HepG2 (cell line): ENCODE measurements around the gene PRPF38A. TPM values are rescaled to one million over a fixed set of nuclear protein-coding genes. Genes with fewer than 3 reads are reported as not detected.

ENCODE experiments used
- AGO1 ChIP-seq: fragments of 200-400 bp; formaldehyde crosslinking; IDR thresholded peaks from 2 replicates; pipeline ENCODE4 v1.6.1; 2017; ENCODE audit warnings: mild to moderate bottlenecking, low read depth, low read length, moderate library complexity; ENCODE audit not compliant: poor library complexity, severe bottlenecking
- CREB1 ChIP-seq, 2 experiments: fragments of 450-650 bp in 1 of 2; IDR thresholded peaks; 2 replicates each; pipeline ENCODE4 v1.6.1; 2016 to 2017; ENCODE audit warnings: control low read depth in 1 of 2, mild to moderate bottlenecking in 1 of 2, missing compliant biosample characterization in 1 of 2, missing genetic modification characterization in 1 of 2
- DNMT1 ChIP-seq: sonication (generic); formaldehyde crosslinking; IDR thresholded peaks from 2 replicates; pipeline ENCODE4 v1.5.1; 2020; ENCODE audit warnings: mild to moderate bottlenecking, missing genetic modification reagents
- FOXO4 ChIP-seq: sonication (generic); formaldehyde crosslinking; conservative IDR thresholded peaks from 2 replicates; pipeline ENCODE4 v1.8.1; 2023; ENCODE audit warnings: missing genetic modification reagents
- JUN ChIP-seq: sonication (generic); formaldehyde crosslinking; IDR thresholded peaks from 2 replicates; pipeline ENCODE4 v1.4.0; 2020; ENCODE audit warnings: mild to moderate bottlenecking, missing genetic modification reagents
- MIER3 ChIP-seq: IDR thresholded peaks from 2 replicates; pipeline ENCODE4 v1.6.1; 2016; ENCODE audit warnings: missing compliant biosample characterization, borderline replicate concordance
- NFATC3 ChIP-seq: sonication (generic); formaldehyde crosslinking; IDR thresholded peaks from 2 replicates; pipeline ENCODE4 v1.5.1; 2020; ENCODE audit warnings: mild to moderate bottlenecking, missing genetic modification reagents
- SCMH1 ChIP-seq: sonication (generic); formaldehyde crosslinking; IDR thresholded peaks from 2 replicates; pipeline ENCODE4 v1.9.0; 2021; ENCODE audit warnings: missing genetic modification reagents, mild to moderate bottlenecking, borderline replicate concordance
- SETDB1 ChIP-seq: sonication (generic); formaldehyde crosslinking; IDR thresholded peaks from 2 replicates; pipeline ENCODE4 v1.5.1; 2020; ENCODE audit warnings: missing genetic modification reagents, mild to moderate bottlenecking, borderline replicate concordance
- SRSF9 ChIP-seq: fragments of 200-400 bp; formaldehyde crosslinking; IDR thresholded peaks from 2 replicates; pipeline ENCODE4 v1.6.1; 2018; ENCODE audit warnings: borderline replicate concordance, mild to moderate bottlenecking, low read depth, low read length; ENCODE audit not compliant: insufficient read depth, poor library complexity, severe bottlenecking
- SSRP1 ChIP-seq: IDR thresholded peaks from 2 replicates; pipeline ENCODE4 v1.6.1; 2016; ENCODE audit warnings: control low read depth
- STAT5B ChIP-seq: sonication (generic); formaldehyde crosslinking; IDR thresholded peaks from 2 replicates; pipeline ENCODE4 v1.4.0; 2020; ENCODE audit warnings: missing genetic modification reagents
- ZBTB44 ChIP-seq: sonication (generic); formaldehyde crosslinking; IDR thresholded peaks from 2 replicates; pipeline ENCODE4 v1.4.0; 2020; ENCODE audit warnings: missing genetic modification reagents
- ZBTB7B ChIP-seq: sonication (generic); formaldehyde crosslinking; IDR thresholded peaks from 2 replicates; pipeline ENCODE4 v1.4.0; 2020; ENCODE audit warnings: missing genetic modification reagents
- ZNF225 ChIP-seq: sonication (generic); formaldehyde crosslinking; IDR thresholded peaks from 2 replicates; pipeline ENCODE4 v1.4.0; 2020; ENCODE audit warnings: mild to moderate bottlenecking, missing genetic modification reagents
- ZNF275 ChIP-seq: sonication (generic); formaldehyde crosslinking; IDR thresholded peaks from 2 replicates; pipeline ENCODE4 v1.8.0; 2022; ENCODE audit warnings: missing genetic modification reagents, mild to moderate bottlenecking, inconsistent platforms, borderline replicate concordance
- ZNF484 ChIP-seq: sonication (generic); formaldehyde crosslinking; IDR thresholded peaks from 2 replicates; pipeline ENCODE4 v1.5.1; 2020; ENCODE audit warnings: mild to moderate bottlenecking, low read depth, missing genetic modification reagents, borderline replicate concordance
- ZNF784 ChIP-seq: sonication (generic); formaldehyde crosslinking; IDR thresholded peaks from 2 replicates; pipeline ENCODE4 v1.5.1; 2020; ENCODE audit warnings: missing genetic modification reagents, mild to moderate bottlenecking, borderline replicate concordance
- polyA plus RNA-seq, 8 experiments: library from polyadenylated mRNA; depleted of rRNA in 3 of 8; stranded (reverse) in 7 of 8; unstranded in 1 of 8; fragments of >200 nt; fragmentation: Illumina TruSeq in 4 of 8; extraction: Trizol in 4 of 8; gene quantifications; 2 replicates each; pipeline versions ENCODE4 v1.2.1 to v1.2.3, GENCODE V29; 2011 to 2016; ENCODE audit warnings: low read depth in 4 of 8, missing spikeins in 1 of 8, mixed read lengths in 1 of 8; ENCODE audit not compliant: insufficient read depth in 1 of 8
- total RNA-seq, 5 experiments: library from RNA; depleted of rRNA; stranded (reverse); fragments of >200 nt; fragmentation: Illumina TruSeq; extraction: Trizol; gene quantifications; 2 replicates each; pipeline ENCODE4 v1.2.3, GENCODE V29; 2016; ENCODE audit warnings: low read depth in 1 of 5
- TF ChIP-seq, protein P1 (sequence below): sonication (generic); formaldehyde crosslinking; IDR thresholded peaks from 2 replicates; pipeline ENCODE4 v1.4.0; 2020; ENCODE audit warnings: mild to moderate bottlenecking, missing genetic modification reagents
- TF ChIP-seq, protein P2 (sequence below): sonication (generic); formaldehyde crosslinking; IDR thresholded peaks from 2 replicates; pipeline ENCODE4 v1.5.0; 2020; ENCODE audit warnings: missing genetic modification reagents, mild to moderate bottlenecking, borderline replicate concordance

Gene PRPF38A
- total and polyA plus RNA-seq, 2 of the 13 experiments (the other 11 are each of a cell fraction or from before 2014, with no cell fraction given), result 18.3 to 45.5 TPM

- TF ChIP-seq ZNF784 (CRISPR knock-in tag), result no peak
- TF ChIP-seq FOXO4 (CRISPR knock-in tag), result no peak
- TF ChIP-seq, protein P1, sequence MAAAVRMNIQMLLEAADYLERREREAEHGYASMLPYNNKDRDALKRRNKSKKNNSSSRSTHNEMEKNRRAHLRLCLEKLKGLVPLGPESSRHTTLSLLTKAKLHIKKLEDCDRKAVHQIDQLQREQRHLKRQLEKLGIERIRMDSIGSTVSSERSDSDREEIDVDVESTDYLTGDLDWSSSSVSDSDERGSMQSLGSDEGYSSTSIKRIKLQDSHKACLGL (CRISPR knock-in tag), result peak; percentile 45; the same call in 1 of the 2 replicates
- no peak for TF ChIP-seq NFATC3
- no peak for TF ChIP-seq JUN (CRISPR knock-in tag)
- 0 out of 2 replicates have a peak, but pooled peaks have one; percentile 57 for TF ChIP-seq DNMT1
- TF ChIP-seq STAT5B (CRISPR knock-in tag), result no peak
- TF ChIP-seq SCMH1 (CRISPR knock-in tag), result no peak
- TF ChIP-seq ZBTB44 (CRISPR knock-in tag), result no peak
- 0 out of 2 replicates have a peak, but pooled peaks have one; percentile 21 for TF ChIP-seq ZBTB7B (CRISPR knock-in tag)
- no peak for TF ChIP-seq SRSF9
- no peak for TF ChIP-seq SETDB1 (CRISPR knock-in tag)
- TF ChIP-seq, protein P2, sequence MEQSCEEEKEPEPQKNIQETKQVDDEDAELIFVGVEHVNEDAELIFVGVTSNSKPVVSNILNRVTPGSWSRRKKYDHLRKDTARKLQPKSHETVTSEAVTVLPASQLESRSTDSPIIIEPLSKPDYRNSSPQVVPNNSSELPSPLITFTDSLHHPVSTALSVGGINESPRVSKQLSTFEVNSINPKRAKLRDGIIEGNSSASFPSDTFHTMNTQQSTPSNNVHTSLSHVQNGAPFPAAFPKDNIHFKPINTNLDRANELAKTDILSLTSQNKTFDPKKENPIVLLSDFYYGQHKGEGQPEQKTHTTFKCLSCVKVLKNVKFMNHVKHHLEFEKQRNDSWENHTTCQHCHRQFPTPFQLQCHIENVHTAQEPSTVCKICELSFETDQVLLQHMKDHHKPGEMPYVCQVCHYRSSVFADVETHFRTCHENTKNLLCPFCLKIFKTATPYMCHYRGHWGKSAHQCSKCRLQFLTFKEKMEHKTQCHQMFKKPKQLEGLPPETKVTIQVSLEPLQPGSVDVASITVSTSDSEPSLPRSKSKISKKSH, result peak; percentile 68
- no peak for TF ChIP-seq SSRP1 (CRISPR knock-in tag)
- TF ChIP-seq ZNF275 (CRISPR knock-in tag), result 0 out of 2 replicates have a peak, but pooled peaks have one; percentile 43
- TF ChIP-seq ZNF484 (CRISPR knock-in tag), result no peak
- no peak for TF ChIP-seq MIER3 (CRISPR knock-in tag)
- peak; percentile 52; the same call in 1 of the 2 replicates for TF ChIP-seq CREB1 (IDR thresholded peaks at IDR 0.05)
- no peak for TF ChIP-seq CREB1 (CRISPR knock-in tag; IDR thresholded peaks at IDR 0.05)
- TF ChIP-seq ZNF225 (CRISPR knock-in tag), result 0 out of 2 replicates have a peak, but pooled peaks have one; percentile 41
- no peak for TF ChIP-seq AGO1
These were observed 38.5 kb upstream of the PRPF38A start, which contains the start of gene CC2D1B (continued) for GRCh38 chr1:52365746-52366516.
